Endothelial cell of umbilical vein (primary cell): ENCODE data around the gene KRT78. TPM values are rescaled to one million over a fixed set of nuclear protein-coding genes. Genes with fewer than 3 reads are reported as not detected.

Source experiments
- BruUV-seq: library from RNA; stranded (reverse); fragments of 400-500 nt; replicated peaks from 2 replicates; lab custom pipeline; 2021; lab: Mats Ljungman, UMichigan
- CTCF ChIA-PET: fragments of 300-600, 350-600 bp; sonication (Branson Sonifier 250); formaldehyde crosslinking; loops from one replicate; lab custom pipeline; 2021; ENCODE audit warnings: antibody characterized with exemption, inconsistent platforms; lab: Charles Lee
- POLR2A ChIA-PET: fragments of 300-600, 350-600 bp; sonication (Branson Sonifier 250); formaldehyde crosslinking; loops from one replicate; lab custom pipeline; 2021; ENCODE audit warnings: antibody characterized with exemption, inconsistent platforms; lab: Charles Lee
- DNase-seq: peaks from one replicate; pipeline ENCODE4 v3.0.0-alpha.2; 2011; ENCODE audit warnings: low read depth, low spot score
- FAIRE-seq: peaks from 2 replicates; lab custom pipeline; 2011; peaks lifted over from hg19 to GRCh38; lab: Jason Lieb, UNC
- H2AFZ ChIP-seq: 2 replicates; pipeline ENCODE4 v1.6.0; 2012; ENCODE audit warnings: low read depth, low read length, control low read depth, inconsistent platforms
- H3K27ac ChIP-seq: 2 replicates; pipeline ENCODE4 v1.5.1; 2011; ENCODE audit warnings: low read depth, mild to moderate bottlenecking, control low read depth, low read length, moderate library complexity; ENCODE audit not compliant: insufficient read depth
- H3K27me3 ChIP-seq, 2 experiments: 2 replicates each; pipeline versions ENCODE4 v1.6.0 to v1.6.1; 2011; ENCODE audit warnings: low read length in 2 of 2, mixed read lengths in 1 of 2; ENCODE audit not compliant: control insufficient read depth in 2 of 2, insufficient read depth in 2 of 2
- H3K36me3 ChIP-seq, 2 experiments: 2 replicates in 1 of 2; 3 replicates in 1 of 2; pipeline ENCODE4 v1.5.1; 2011; ENCODE audit warnings: low read length in 2 of 2, mild to moderate bottlenecking in 1 of 2, moderate library complexity in 1 of 2; ENCODE audit not compliant: control insufficient read depth in 2 of 2, insufficient read depth in 2 of 2; ENCODE audit errors: extremely low read depth in 1 of 2
- H3K4me1 ChIP-seq: 3 replicates; pipeline ENCODE4 v1.5.1; 2011; ENCODE audit warnings: mild to moderate bottlenecking, low read length; ENCODE audit not compliant: control insufficient read depth, insufficient read depth; ENCODE audit errors: extremely low read depth
- H3K4me2 ChIP-seq: 2 replicates; pipeline ENCODE4 v1.6.1; 2011; ENCODE audit warnings: low read length, control low read depth, mixed read lengths; ENCODE audit not compliant: insufficient read depth
- H3K4me3 ChIP-seq, 3 experiments: fragments of 200-600 bp in 1 of 3; sonication (generic), shearing (Covaris generic) in 1 of 3; replicated peaks in 1 of 3; 2 replicates each; pipeline ENCODE4 v1.5.1; 2011 to 2016; ENCODE audit warnings: control low read depth in 3 of 3, low read length in 3 of 3, mild to moderate bottlenecking in 2 of 3, inconsistent platforms in 1 of 3, low read depth in 1 of 3, moderate library complexity in 1 of 3; ENCODE audit not compliant: insufficient read depth in 1 of 3
- H3K79me2 ChIP-seq: 2 replicates; pipeline ENCODE4 v1.6.0; 2012; ENCODE audit warnings: low read length, inconsistent platforms; ENCODE audit not compliant: control insufficient read depth, insufficient read depth
- H3K9ac ChIP-seq: replicated peaks from 2 replicates; pipeline ENCODE3; 2011; ENCODE audit warnings: low read length, control low read depth; ENCODE audit not compliant: insufficient read depth; ENCODE audit errors: extremely low read depth
- H3K9me1 ChIP-seq: replicated peaks from 3 replicates; pipeline ENCODE4 v1.6.0; 2011; ENCODE audit warnings: mild to moderate bottlenecking, low read length; ENCODE audit not compliant: control insufficient read depth, insufficient read depth; ENCODE audit errors: extremely low read depth
- H3K9me3 ChIP-seq: replicated peaks from 2 replicates; pipeline ENCODE4 v1.5.1; 2012; ENCODE audit warnings: low read length, inconsistent platforms; ENCODE audit not compliant: control insufficient read depth, insufficient read depth
- H4K20me1 ChIP-seq: replicated peaks from 2 replicates; pipeline ENCODE3; 2011; ENCODE audit warnings: mild to moderate bottlenecking, low read length; ENCODE audit not compliant: control insufficient read depth, insufficient read depth; ENCODE audit errors: extremely low read depth
- EZH2 ChIP-seq: IDR thresholded peaks from 2 replicates; pipeline ENCODE4 v1.6.1; 2012; ENCODE audit warnings: borderline replicate concordance, low read depth, mild to moderate bottlenecking, moderate library complexity, low read length, inconsistent platforms; ENCODE audit not compliant: severe bottlenecking
- FOS ChIP-seq: IDR thresholded peaks from 2 replicates; pipeline ENCODE4 v1.6.1; 2011; ENCODE audit warnings: mild to moderate bottlenecking, low read length, moderate library complexity, borderline replicate concordance; ENCODE audit not compliant: insufficient read depth
- GATA2 ChIP-seq: IDR thresholded peaks from 2 replicates; pipeline ENCODE4 v1.7.0; 2011; ENCODE audit warnings: low read depth, mild to moderate bottlenecking, moderate library complexity, mixed read lengths, low read length; ENCODE audit not compliant: insufficient read length, insufficient read depth
- JUN ChIP-seq: IDR thresholded peaks from 2 replicates; pipeline ENCODE4 v1.6.1; 2011; ENCODE audit warnings: borderline replicate concordance, low read depth; ENCODE audit not compliant: insufficient read length, insufficient read depth
- MAX ChIP-seq: IDR thresholded peaks from 2 replicates; pipeline ENCODE4 v1.6.1; 2011; ENCODE audit not compliant: insufficient read depth, insufficient read length
- MYC ChIP-seq: IDR thresholded peaks from one replicate; pipeline ENCODE4 v1.6.1; 2011; ENCODE audit warnings: mild to moderate bottlenecking, low read depth, low read length
- POLR2A ChIP-seq: IDR thresholded peaks from 2 replicates; pipeline ENCODE4 v1.6.1; 2012; ENCODE audit warnings: low read depth, mild to moderate bottlenecking, control low read depth, low read length
- POLR2AphosphoS5 ChIP-seq: IDR thresholded peaks from 2 replicates; pipeline ENCODE4 v1.6.1; 2012; ENCODE audit warnings: low read depth, mild to moderate bottlenecking, control low read depth, low read length, moderate library complexity; ENCODE audit not compliant: insufficient read depth
- dilution Hi-C: fragments of 300-500 bp; cut with MboI; formaldehyde crosslinking; loops from one replicate; pipeline ENCODE4 v1.15.0; 2019; ENCODE audit warnings: low sequenced_read_pairs; ENCODE audit not compliant: extremely low pct_ligation_motif_present
- intact Hi-C: fragments of 100-400 bp; cut with micrococcal nuclease; formaldehyde crosslinking; loops from one replicate; pipeline ENCODE4 v1.10.0; 2022
- polyA plus RNA-seq, 4 experiments: library from polyadenylated mRNA; depleted of rRNA in 3 of 4; stranded (reverse) in 3 of 4; unstranded in 1 of 4; fragments of >200 nt; gene quantifications; 2 replicates each; pipeline versions ENCODE4 v1.2.1 to v1.2.3, GENCODE V29; 2011 to 2012; ENCODE audit warnings: missing spikeins in 1 of 4
- total RNA-seq: library from RNA; stranded (reverse); gene quantifications from 2 replicates; pipeline ENCODE4 v1.2.3, GENCODE V29; 2021
- TF ChIP-seq, protein P1 (sequence below), 2 donors: IDR thresholded peaks; 1 replicate in 1 of 2; 2 replicates in 1 of 2; pipeline ENCODE4 v1.5.1; 2011; ENCODE audit warnings: low read length in 2 of 2, mild to moderate bottlenecking in 2 of 2, moderate library complexity in 2 of 2, control low read depth in 1 of 2, inconsistent platforms in 1 of 2, low read depth in 1 of 2; ENCODE audit not compliant: insufficient read depth in 1 of 2; ENCODE audit errors: extremely low read depth in 1 of 2

KRT78 gene
- total and polyA plus RNA-seq, 2 donors (not counting 3 experiments of a cell fraction or from before 2014, with no cell fraction given), result not detected

DNA sequence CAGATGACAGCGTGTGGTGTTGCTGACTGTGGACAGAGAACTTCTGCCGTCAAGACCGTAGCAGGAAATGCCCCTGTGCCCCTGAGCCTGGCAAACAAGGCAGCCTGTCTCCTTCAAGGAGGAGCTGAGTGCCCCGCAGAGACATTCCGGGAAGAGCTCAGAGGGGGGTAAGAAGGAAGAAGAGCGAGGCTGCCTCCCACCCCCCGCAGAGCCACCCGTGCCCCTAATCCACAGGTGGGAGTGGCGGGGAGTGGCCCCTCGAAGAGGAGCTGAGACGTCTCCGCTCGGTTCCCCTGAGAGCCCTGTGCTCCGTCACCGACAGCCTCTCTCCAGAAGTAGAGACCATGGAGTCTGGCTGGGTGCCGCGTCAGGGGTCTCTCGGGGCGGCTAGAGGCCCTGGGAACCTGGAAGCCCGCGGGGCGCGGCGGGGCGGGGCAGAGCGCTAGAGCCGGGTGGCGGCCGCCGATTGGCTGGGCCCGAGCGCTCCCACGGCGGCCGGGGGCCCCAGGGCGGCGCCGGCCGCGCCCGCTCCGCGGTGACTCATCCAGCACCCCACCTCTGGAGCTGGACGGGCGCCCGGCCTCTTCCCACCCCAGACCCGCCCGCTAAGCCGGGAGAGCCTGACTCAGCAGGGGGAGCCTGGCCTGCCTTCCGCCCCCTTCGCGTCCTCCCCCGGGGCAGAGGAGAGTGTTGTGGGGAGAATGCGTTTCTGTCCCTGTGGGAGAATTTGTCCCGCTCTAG, 25.2 kb upstream of the KRT78 start:
- DNase-seq (peak; percentile 79), FAIRE-seq (peak; percentile 77)
- ChIA-PET CTCF (interaction anchor here (0.6 to 7.8 kb wide), 11 partner anchors 8 to 849 kb away, joined by 3 to 120 read pairs (median 3); no protein-coding TSS in a partner anchor), POLR2A (no interaction called here)
- TF ChIP-seq JUN (no peak), POLR2AphosphoS5 (peak; percentile 21), FOS (peak; percentile 83)
- no peaks in the 10 kb centered on the region for H3K36me3 ChIP-seq
- H3K79me2 ChIP-seq, result no peaks in the 10 kb centered on the region
- TSS peak; percentile 92 for BruUV-seq
- H3K9me1 ChIP-seq, result no peaks in the 10 kb centered on the region
- H3K9me3 ChIP-seq, result no peaks in the 10 kb centered on the region
- H3K27ac ChIP-seq, result peak overlapping the region; percentile 87
- peak overlapping the region; percentile 91 for H3K9ac ChIP-seq
- dilution Hi-C loops, result no loop called here
- intact Hi-C loops, result loop anchor here (5.0 to 10.0 kb wide), 2 partner anchors 482 to 659 kb away; no protein-coding TSS in a partner anchor
- peaks cover 12% of the 10 kb centered on the region for H3K4me1 ChIP-seq
- peak overlapping the region; percentile 90 for H2AFZ ChIP-seq
- no peaks in the 10 kb centered on the region for H3K27me3 ChIP-seq
- peak overlapping the region; percentile 20 to 38 (median 25) for H3K4me3 ChIP-seq
- peak overlapping the region; percentile 60 for H3K4me2 ChIP-seq
- no peaks in the 10 kb centered on the region for H4K20me1 ChIP-seq

- dilution Hi-C loops, result no loop called here
- H2AFZ ChIP-seq, result peak overlapping the region; percentile 84
- TF ChIP-seq POLR2A (no peak), POLR2AphosphoS5 (no peak), FOS (no peak), MYC (no peak), EZH2 (no peak), JUN (no peak), MAX (no peak), GATA2 (no peak)
- TF ChIP-seq, protein P1, sequence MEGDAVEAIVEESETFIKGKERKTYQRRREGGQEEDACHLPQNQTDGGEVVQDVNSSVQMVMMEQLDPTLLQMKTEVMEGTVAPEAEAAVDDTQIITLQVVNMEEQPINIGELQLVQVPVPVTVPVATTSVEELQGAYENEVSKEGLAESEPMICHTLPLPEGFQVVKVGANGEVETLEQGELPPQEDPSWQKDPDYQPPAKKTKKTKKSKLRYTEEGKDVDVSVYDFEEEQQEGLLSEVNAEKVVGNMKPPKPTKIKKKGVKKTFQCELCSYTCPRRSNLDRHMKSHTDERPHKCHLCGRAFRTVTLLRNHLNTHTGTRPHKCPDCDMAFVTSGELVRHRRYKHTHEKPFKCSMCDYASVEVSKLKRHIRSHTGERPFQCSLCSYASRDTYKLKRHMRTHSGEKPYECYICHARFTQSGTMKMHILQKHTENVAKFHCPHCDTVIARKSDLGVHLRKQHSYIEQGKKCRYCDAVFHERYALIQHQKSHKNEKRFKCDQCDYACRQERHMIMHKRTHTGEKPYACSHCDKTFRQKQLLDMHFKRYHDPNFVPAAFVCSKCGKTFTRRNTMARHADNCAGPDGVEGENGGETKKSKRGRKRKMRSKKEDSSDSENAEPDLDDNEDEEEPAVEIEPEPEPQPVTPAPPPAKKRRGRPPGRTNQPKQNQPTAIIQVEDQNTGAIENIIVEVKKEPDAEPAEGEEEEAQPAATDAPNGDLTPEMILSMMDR (IDR thresholded peaks at IDR 0.05; ENCODE audit: extremely low read depth in 1 of 2, insufficient read depth in 1 of 2, low read depth in 1 of 2, low read length in 2 of 2), result no peak
- no peaks in the 10 kb centered on the region for H4K20me1 ChIP-seq
- intact Hi-C loops, result loop anchor here (5.0 to 10.0 kb wide), 2 partner anchors 481 to 659 kb away; no protein-coding TSS in a partner anchor
- ChIA-PET CTCF (interaction anchor here (0.9 to 7.8 kb wide), 8 partner anchors 8 to 717 kb away, joined by 3 to 120 read pairs (median 9); no protein-coding TSS in a partner anchor), POLR2A (no interaction called here)
- BruUV-seq, result no TSS peak
- peak overlapping the region; percentile 51 for H3K4me2 ChIP-seq
- no peaks in the 10 kb centered on the region for H3K9me3 ChIP-seq
- FAIRE-seq (no peak), DNase-seq (no peak)
- peak overlapping the region in 1 of 3 experiments; percentile 36 for H3K4me3 ChIP-seq
- H3K36me3 ChIP-seq, result no peaks in the 10 kb centered on the region
- peaks cover 12% of the 10 kb centered on the region for H3K4me1 ChIP-seq
- H3K9ac ChIP-seq, result peak overlapping the region; percentile 91
- no peaks in the 10 kb centered on the region for H3K9me1 ChIP-seq
- H3K79me2 ChIP-seq, result no peaks in the 10 kb centered on the region
- peak overlapping the region; percentile 87 for H3K27ac ChIP-seq
- H3K27me3 ChIP-seq, result no peaks in the 10 kb centered on the region
Observed at GRCh38 chr12:52873513-52873831, 24.7 kb upstream of the KRT78 start.
